SK-N-SH (cell line): Measurements from ENCODE around the gene OPTC. TPM values are rescaled to one million over a fixed set of nuclear protein-coding genes. Genes with fewer than 3 reads are reported as not detected.
"Not testable (repeated sequence)": the region's sequence is repeated elsewhere in the genome, so short reads cannot be mapped to it uniquely, and the experiment has no call there.

Experiments used
- CTCF ChIA-PET: fragments of 300-600, 350-600 bp; formaldehyde crosslinking; extraction: SDS; loops from one replicate; lab custom pipeline; 2021; lab: Yijun Ruan, JAX
- POLR2A ChIA-PET: fragments of 350-600 bp; sonication (Branson Sonifier 250); formaldehyde crosslinking; extraction: SDS; loops from one replicate; lab custom pipeline; 2020; ENCODE audit warnings: antibody characterized with exemption, inconsistent platforms; lab: Yijun Ruan, JAX
- DNase-seq: peaks from one replicate; pipeline ENCODE4 v3.0.0; 2012
- H2AFZ ChIP-seq: fragments of 200-600 bp; sonication (generic); 2 replicates; pipeline ENCODE4 v1.8.1; 2016; ENCODE audit warnings: antibody characterized with exemption, mild to moderate bottlenecking, low read depth
- H3F3A ChIP-seq: fragments of 200-600 bp; sonication (generic); replicated peaks from 2 replicates; pipeline ENCODE3; 2016; ENCODE audit warnings: antibody characterized with exemption, mild to moderate bottlenecking; ENCODE audit not compliant: insufficient read depth
- H3K27ac ChIP-seq, 2 experiments: fragments of 200-500 bp in 1 of 2; fragments of 200-600 bp in 1 of 2; sonication (Bioruptor generic) in 1 of 2; sonication (generic), shearing (Covaris generic) in 1 of 2; 2 replicates each; pipeline versions ENCODE4 v1.5.1 to v1.6.1; 2014 to 2016; ENCODE audit warnings: low read depth in 2 of 2, inconsistent platforms in 1 of 2, low read length in 1 of 2, mild to moderate bottlenecking in 1 of 2, mixed read lengths in 1 of 2
- H3K27me3 ChIP-seq: fragments of 200-600 bp; sonication (generic), shearing (Covaris generic); 2 replicates; pipeline ENCODE4 v1.6.1; 2016; ENCODE audit warnings: mixed run types; ENCODE audit not compliant: insufficient read depth
- H3K36me3 ChIP-seq, 2 experiments: fragments of 200-500 bp in 1 of 2; fragments of 200-600 bp in 1 of 2; sonication (Bioruptor generic) in 1 of 2; sonication (generic) in 1 of 2; replicated peaks in 1 of 2; 2 replicates each; pipeline versions ENCODE3 to v1.5.1; 2014 to 2016; ENCODE audit warnings: low read length in 1 of 2, mild to moderate bottlenecking in 1 of 2; ENCODE audit not compliant: insufficient read depth in 2 of 2, control insufficient read depth in 1 of 2
- H3K4me1 ChIP-seq, 2 experiments: fragments of 200-500 bp in 1 of 2; fragments of 200-600 bp in 1 of 2; sonication (Bioruptor generic) in 1 of 2; sonication (generic), shearing (Covaris generic) in 1 of 2; 2 replicates each; pipeline versions ENCODE4 v1.5.1 to v1.6.1; 2014 to 2016; ENCODE audit warnings: low read depth in 1 of 2, low read length in 1 of 2, mixed run types in 1 of 2; ENCODE audit not compliant: insufficient read depth in 2 of 2, control insufficient read depth in 1 of 2
- H3K4me2 ChIP-seq: fragments of 200-600 bp; sonication (generic), shearing (Covaris generic); 2 replicates; pipeline ENCODE4 v1.6.1; 2017; ENCODE audit warnings: mixed run types
- H3K4me3 ChIP-seq, 2 experiments: fragments of 200-500 bp in 1 of 2; fragments of 200-600 bp in 1 of 2; sonication (Bioruptor generic) in 1 of 2; sonication (generic), shearing (Covaris generic) in 1 of 2; 2 replicates each; pipeline versions ENCODE4 v1.5.1 to v1.8.1; 2014 to 2016; ENCODE audit warnings: low read depth in 2 of 2, inconsistent platforms in 1 of 2, low read length in 1 of 2, mild to moderate bottlenecking in 1 of 2, mixed read lengths in 1 of 2, moderate library complexity in 1 of 2
- H3K79me2 ChIP-seq: fragments of 200-600 bp; sonication (generic); 2 replicates; pipeline ENCODE4 v1.8.1; 2017; ENCODE audit warnings: mild to moderate bottlenecking; ENCODE audit not compliant: insufficient read depth
- H3K9ac ChIP-seq: fragments of 200-600 bp; sonication (generic); 2 replicates; pipeline ENCODE4 v1.6.1; 2017; ENCODE audit warnings: mixed run types
- H3K9me2 ChIP-seq: fragments of 200-600 bp; sonication (generic); 2 replicates; pipeline ENCODE4 v1.6.1; 2017; ENCODE audit warnings: mixed run types
- H3K9me3 ChIP-seq: fragments of 200-600 bp; sonication (generic); 2 replicates; pipeline ENCODE4 v1.6.1; 2017; ENCODE audit warnings: mixed run types, mild to moderate bottlenecking, moderate library complexity
- H4K20me1 ChIP-seq: fragments of 200-600 bp; sonication (generic); 2 replicates; pipeline ENCODE4 v1.6.1; 2017; ENCODE audit warnings: mild to moderate bottlenecking, mixed run types; ENCODE audit not compliant: insufficient read depth
- CHD2 ChIP-seq: fragments of 150-350 bp; IDR thresholded peaks from 2 replicates; pipeline ENCODE4 v1.6.1; 2018; ENCODE audit warnings: low read length; ENCODE audit not compliant: partially characterized antibody
- GABPA ChIP-seq: IDR thresholded peaks from 2 replicates; pipeline ENCODE4 v1.4.0; 2012; ENCODE audit warnings: low read depth, mild to moderate bottlenecking
- JUND ChIP-seq: IDR thresholded peaks from 2 replicates; pipeline ENCODE4 v1.4.0; 2012
- MEF2A ChIP-seq: IDR thresholded peaks from 2 replicates; pipeline ENCODE4 v1.4.0; 2012; ENCODE audit warnings: low read depth, borderline replicate concordance
- SMC3 ChIP-seq: IDR thresholded peaks from 2 replicates; pipeline ENCODE4 v1.6.1; 2012; ENCODE audit warnings: low read depth, low read length, improper control_type of control experiment
- TEAD4 ChIP-seq: IDR thresholded peaks from 2 replicates; pipeline ENCODE4 v1.4.0; 2012; ENCODE audit warnings: mild to moderate bottlenecking, borderline replicate concordance; ENCODE audit not compliant: insufficient read depth
- WGBS: methylation state at CpG from one replicate; pipeline ENCODE4 v1.1.6; 2017; ENCODE audit warnings: low lambda C conversion rate; 5-methylcytosine and 5-hydroxymethylcytosine counted together
- polyA plus RNA-seq, 3 experiments: library from polyadenylated mRNA; depleted of rRNA; stranded (reverse); fragments of >200 nt; gene quantifications; 2 replicates each; pipeline ENCODE4 v1.2.3, GENCODE V29; 2012
- TF ChIP-seq, protein P1 (sequence below): IDR thresholded peaks from 2 replicates; pipeline ENCODE4 v1.4.0; 2012; ENCODE audit warnings: low read depth, borderline replicate concordance
- TF ChIP-seq, protein P2 (sequence below): IDR thresholded peaks from 2 replicates; pipeline ENCODE4 v1.4.0; 2012; ENCODE audit warnings: low read depth, borderline replicate concordance
- TF ChIP-seq, protein P3 (sequence below): IDR thresholded peaks from 2 replicates; pipeline ENCODE4 v1.6.1; 2012; ENCODE audit warnings: mild to moderate bottlenecking, low read depth, low read length, moderate library complexity

The OPTC gene
- polyA plus RNA-seq, 1 of the 3 experiments (the other 2 are of a cell fraction) = not detected

DNA sequence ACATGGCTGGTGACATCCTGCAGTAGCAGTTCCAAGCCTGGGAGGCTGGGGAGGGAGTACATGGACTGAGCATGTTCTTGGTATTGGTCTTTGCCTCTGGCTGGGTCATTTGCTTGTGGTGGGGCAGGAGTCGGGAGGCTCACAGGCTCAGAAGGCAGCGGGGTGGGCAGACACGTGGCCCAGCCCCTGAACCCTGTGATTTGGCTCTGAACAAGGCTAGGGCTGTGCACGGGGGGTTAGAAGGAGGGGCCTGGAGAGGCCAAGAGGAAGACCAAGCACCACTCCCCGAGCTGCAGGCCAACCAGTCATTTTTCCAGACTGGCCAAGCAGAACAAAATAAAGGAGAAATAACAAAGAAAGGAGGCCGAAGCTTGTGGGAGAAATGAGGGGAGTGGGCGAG is 28.0 kb upstream of the OPTC start:
- Histone ChIP-seq H3F3A (no peaks in the 10 kb centered on the region), H3K9ac (no peak overlapping the region), H3K4me1 (peaks cover 3 to 8% of the 10 kb centered on the region in 2 experiments; a peak in 2 of 4 replicates), H3K79me2 (no peaks in the 10 kb centered on the region), H2AFZ (no peak overlapping the region), H3K27ac (no peak overlapping the region), H3K9me3 (no peaks in the 10 kb centered on the region), H3K9me2 (no peaks in the 10 kb centered on the region), H3K4me3 (no peak overlapping the region), H4K20me1 (no peaks in the 10 kb centered on the region), H3K27me3 (no peaks in the 10 kb centered on the region), H3K36me3 (no peaks in the 10 kb centered on the region), H3K4me2 (no peak overlapping the region)
- TF ChIP-seq CHD2 (no peak), TEAD4 (no peak), GABPA (no peak), SMC3 (no peak), JUND (no peak), MEF2A (no peak)
- TF ChIP-seq, protein P1, sequence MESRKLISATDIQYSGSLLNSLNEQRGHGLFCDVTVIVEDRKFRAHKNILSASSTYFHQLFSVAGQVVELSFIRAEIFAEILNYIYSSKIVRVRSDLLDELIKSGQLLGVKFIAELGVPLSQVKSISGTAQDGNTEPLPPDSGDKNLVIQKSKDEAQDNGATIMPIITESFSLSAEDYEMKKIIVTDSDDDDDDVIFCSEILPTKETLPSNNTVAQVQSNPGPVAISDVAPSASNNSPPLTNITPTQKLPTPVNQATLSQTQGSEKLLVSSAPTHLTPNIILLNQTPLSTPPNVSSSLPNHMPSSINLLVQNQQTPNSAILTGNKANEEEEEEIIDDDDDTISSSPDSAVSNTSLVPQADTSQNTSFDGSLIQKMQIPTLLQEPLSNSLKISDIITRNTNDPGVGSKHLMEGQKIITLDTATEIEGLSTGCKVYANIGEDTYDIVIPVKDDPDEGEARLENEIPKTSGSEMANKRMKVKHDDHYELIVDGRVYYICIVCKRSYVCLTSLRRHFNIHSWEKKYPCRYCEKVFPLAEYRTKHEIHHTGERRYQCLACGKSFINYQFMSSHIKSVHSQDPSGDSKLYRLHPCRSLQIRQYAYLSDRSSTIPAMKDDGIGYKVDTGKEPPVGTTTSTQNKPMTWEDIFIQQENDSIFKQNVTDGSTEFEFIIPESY = no peak
- TF ChIP-seq, protein P2, sequence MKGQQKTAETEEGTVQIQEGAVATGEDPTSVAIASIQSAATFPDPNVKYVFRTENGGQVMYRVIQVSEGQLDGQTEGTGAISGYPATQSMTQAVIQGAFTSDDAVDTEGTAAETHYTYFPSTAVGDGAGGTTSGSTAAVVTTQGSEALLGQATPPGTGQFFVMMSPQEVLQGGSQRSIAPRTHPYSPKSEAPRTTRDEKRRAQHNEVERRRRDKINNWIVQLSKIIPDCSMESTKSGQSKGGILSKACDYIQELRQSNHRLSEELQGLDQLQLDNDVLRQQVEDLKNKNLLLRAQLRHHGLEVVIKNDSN = no peak
- TF ChIP-seq, protein P3, sequence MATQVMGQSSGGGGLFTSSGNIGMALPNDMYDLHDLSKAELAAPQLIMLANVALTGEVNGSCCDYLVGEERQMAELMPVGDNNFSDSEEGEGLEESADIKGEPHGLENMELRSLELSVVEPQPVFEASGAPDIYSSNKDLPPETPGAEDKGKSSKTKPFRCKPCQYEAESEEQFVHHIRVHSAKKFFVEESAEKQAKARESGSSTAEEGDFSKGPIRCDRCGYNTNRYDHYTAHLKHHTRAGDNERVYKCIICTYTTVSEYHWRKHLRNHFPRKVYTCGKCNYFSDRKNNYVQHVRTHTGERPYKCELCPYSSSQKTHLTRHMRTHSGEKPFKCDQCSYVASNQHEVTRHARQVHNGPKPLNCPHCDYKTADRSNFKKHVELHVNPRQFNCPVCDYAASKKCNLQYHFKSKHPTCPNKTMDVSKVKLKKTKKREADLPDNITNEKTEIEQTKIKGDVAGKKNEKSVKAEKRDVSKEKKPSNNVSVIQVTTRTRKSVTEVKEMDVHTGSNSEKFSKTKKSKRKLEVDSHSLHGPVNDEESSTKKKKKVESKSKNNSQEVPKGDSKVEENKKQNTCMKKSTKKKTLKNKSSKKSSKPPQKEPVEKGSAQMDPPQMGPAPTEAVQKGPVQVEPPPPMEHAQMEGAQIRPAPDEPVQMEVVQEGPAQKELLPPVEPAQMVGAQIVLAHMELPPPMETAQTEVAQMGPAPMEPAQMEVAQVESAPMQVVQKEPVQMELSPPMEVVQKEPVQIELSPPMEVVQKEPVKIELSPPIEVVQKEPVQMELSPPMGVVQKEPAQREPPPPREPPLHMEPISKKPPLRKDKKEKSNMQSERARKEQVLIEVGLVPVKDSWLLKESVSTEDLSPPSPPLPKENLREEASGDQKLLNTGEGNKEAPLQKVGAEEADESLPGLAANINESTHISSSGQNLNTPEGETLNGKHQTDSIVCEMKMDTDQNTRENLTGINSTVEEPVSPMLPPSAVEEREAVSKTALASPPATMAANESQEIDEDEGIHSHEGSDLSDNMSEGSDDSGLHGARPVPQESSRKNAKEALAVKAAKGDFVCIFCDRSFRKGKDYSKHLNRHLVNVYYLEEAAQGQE = no peak
- no peak for DNase-seq
- CTCF ChIA-PET = interaction anchor here (0.9 to 3.0 kb wide), 8 partner anchors 11 to 198 kb away, joined by 3 to 14 read pairs (median 4); no protein-coding TSS in a partner anchor
- POLR2A ChIA-PET = no interaction called here
- WGBS = 79% methylated on average over 7 of the region's 7 CpGs

DNA sequence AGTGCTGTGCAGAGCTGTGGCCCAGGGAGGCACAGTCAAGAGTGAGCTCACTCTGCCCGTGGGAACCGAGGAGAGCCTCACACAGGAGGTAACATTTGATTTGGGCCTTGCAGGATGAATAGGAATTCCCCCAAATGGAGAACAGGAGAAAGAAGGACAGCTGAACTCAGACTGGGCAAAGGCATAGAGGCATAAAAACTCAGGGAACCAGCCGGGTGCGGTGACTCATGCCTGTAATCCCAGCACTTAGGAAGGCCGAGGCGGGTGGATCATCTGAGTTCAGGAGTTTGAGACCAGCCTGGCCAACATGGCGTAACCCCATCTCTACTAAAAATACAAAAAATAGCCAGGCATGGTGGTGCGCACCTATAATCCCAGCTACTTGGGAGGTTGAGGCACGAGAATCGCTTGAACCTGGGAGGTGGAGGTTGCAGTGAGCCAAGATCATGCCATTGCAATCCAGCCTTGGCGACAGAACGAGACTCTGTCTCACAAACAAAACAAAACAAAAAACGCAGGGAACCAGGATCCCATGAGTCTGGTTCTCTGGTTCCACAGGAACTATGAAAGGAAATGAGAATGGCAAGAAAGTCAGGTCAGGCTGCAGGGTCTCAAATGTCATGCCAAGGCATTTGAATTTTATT is 26.9 kb upstream of the OPTC start:
- DNase-seq, H4K20me1 ChIP-seq, H3K36me3 ChIP-seq, H3K9me2 ChIP-seq, H3K27ac ChIP-seq, H3F3A ChIP-seq, H3K9me3 ChIP-seq, H2AFZ ChIP-seq, H3K4me2 ChIP-seq, H3K4me1 ChIP-seq, H3K27me3 ChIP-seq, H3K9ac ChIP-seq, H3K4me3 ChIP-seq, H3K79me2 ChIP-seq, POLR2A ChIA-PET: not testable (repeated sequence)
- 86% methylated on average over 13 of the region's 13 CpGs for WGBS
- CTCF ChIA-PET = interaction anchor here (0.7 to 3.0 kb wide), 8 partner anchors 12 to 199 kb away, joined by 3 to 14 read pairs (median 4); no protein-coding TSS in a partner anchor
